NCI-H1930 (cell line): Measurements from ENCODE around the gene ZW10.
A peak's percentile ranks its signal among the peaks of the same experiment; 100 is the strongest.
"Not testable (repeated sequence)": the region's sequence is repeated elsewhere in the genome, so short reads cannot be mapped to it uniquely, and the experiment has no call there.

Source experiments
- DNase-seq, 2 experiments: peaks; one replicate each; lab custom pipeline; 2025; lab: John Stamatoyannopoulos, UW

Gene ZW10, protein sequence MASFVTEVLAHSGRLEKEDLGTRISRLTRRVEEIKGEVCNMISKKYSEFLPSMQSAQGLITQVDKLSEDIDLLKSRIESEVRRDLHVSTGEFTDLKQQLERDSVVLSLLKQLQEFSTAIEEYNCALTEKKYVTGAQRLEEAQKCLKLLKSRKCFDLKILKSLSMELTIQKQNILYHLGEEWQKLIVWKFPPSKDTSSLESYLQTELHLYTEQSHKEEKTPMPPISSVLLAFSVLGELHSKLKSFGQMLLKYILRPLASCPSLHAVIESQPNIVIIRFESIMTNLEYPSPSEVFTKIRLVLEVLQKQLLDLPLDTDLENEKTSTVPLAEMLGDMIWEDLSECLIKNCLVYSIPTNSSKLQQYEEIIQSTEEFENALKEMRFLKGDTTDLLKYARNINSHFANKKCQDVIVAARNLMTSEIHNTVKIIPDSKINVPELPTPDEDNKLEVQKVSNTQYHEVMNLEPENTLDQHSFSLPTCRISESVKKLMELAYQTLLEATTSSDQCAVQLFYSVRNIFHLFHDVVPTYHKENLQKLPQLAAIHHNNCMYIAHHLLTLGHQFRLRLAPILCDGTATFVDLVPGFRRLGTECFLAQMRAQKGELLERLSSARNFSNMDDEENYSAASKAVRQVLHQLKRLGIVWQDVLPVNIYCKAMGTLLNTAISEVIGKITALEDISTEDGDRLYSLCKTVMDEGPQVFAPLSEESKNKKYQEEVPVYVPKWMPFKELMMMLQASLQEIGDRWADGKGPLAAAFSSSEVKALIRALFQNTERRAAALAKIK

DNA sequence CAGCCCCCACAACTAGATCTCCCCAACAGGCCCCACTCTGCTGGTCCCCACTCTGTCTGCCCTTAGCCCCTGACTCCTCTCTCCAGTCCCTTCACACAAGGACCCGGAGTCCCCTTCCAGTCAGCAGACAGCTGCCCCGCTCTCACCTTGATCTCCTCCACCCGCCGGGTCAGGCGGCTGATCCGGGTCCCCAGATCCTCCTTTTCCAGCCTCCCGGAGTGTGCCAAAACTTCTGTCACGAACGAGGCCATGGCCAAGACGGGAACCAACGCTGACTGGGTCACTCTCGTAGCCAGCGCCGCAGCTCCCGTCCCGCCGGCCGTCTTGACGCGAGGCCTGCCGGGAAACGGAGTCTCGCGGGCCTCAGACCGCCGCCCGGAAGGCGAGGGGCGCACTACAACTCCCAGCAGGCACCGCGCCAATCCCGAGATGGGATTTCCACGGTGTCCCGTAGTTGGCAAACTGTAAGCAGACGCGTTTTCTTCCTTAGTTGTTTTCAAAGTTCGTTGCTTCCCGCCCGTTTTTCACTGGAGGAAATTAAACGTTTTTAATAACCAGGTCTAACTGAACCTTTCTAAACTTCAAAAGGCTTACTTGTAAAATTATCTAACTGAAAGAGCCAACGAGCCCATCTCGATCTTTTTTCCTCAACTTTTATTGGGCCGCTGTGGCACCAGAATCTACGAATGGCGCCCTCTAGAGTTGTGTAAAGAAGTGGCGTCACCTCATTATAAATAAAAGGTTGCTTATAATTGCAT lies at the start of gene ZW10:
TSS of gene ZW10 (minus strand) at position 277 of the 758 bp plus-strand sequence. CDS start at position 251, 26 bp downstream.
- DNase-seq = peak; percentile 81 to 93

DNA sequence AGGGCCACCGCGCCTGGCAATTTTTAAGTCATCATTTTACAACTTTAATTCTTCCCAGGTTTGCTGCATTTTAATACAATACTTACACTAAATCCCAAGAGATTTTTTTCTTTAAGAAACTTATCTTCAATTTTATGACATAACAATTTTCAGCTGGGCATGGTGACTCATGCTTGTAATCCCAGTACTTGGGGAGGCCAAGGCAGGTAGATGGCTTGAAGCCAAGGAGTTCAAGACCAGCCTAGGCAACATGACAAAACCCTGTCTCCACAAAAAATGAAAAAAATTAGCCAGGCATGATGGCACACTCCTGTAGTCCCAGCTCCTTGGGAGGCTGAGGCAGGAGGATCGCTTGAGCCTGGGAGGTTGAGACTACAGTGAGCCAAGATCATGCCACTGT lies 44.9 kb upstream of the ZW10 start:
- no peak for DNase-seq

DNA sequence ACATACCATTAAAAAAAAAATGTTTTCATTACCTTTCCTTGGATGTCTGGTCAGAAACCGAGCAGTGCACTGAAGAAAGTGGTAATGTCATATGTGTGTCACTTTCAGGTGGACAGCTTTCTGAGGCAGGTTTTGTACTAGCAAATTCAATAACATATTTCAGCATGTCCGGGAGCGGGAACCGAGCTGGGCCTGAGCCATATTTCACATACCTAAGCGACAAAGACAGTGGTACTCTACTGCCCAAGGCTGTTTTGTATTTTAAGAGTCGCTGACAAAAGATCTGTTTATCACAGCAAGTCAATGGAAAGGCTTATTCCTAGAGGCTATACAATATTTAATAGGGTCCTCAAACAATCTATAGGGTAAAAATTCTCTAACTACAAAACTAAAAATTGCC lies 44.1 kb upstream of the ZW10 start:
- DNase-seq = no peak

DNA sequence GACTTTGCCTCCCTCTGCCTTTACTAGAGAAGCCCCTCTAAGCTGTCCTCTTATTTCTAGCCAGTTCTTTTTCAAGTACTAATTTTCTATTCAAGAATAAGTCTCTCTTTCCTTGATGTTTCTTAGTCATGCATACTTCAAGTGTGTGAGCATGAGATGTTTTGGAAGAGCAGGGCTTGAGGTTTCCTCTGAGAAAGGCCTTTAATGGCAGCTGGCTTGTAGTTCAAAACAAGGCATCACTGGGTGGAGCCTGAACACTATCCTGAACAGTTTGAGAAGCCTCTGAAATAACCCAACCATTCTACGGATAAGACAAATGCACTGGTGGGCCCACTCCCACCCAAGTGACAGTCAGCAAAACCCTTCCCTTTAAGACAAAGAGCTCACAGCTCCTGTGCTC lies 43.7 kb upstream of the ZW10 start:
- no peak for DNase-seq

DNA sequence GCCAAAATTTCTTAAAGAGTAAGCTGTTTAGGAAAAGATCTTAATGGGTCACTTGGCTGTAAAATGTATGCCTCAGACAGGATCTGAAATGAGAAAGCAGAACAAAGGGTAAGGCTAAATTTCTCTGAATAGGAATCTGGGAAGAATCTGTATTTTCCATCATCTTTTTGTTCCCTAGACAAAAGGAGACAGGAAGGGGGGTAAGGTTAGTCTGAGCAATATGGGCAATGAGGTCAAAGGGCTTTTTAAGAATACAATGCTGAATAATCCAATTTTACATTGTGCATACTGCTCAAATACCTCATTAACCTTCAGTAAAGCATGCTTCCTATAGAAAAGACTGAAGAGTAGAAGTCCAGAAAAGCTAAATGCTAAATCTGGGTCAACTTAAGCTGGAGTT lies 40.7 kb upstream of the ZW10 start:
- no peak for DNase-seq

DNA sequence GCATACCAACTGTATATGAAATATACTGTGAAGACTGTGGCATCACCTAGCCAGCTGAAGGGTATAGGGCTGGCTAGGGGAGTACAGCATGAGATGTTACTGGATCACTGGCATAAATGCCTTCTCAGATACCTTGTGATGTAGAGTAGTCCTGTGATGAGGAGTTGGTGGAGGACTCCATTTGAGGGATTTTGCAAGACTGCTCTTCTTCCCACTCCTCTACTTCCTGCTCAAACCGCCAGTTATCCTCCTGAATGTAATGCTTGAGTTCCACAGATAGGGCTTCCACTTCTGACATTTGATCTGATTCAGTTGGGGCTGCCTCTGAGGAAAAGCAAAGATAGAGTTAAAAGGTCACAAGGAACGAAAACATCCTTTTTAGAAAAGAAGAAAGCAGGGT lies 35.4 kb upstream of the ZW10 start:
- DNase-seq = no peak

GRCh38 chr11:113806406-113806805 lies 32.9 kb upstream of the ZW10 start:
- DNase-seq = peak in 1 of 2 experiments; percentile 3

GRCh38 chr11:113805640-113806039 lies 32.1 kb upstream of the ZW10 start:
- DNase-seq = no peak

DNA sequence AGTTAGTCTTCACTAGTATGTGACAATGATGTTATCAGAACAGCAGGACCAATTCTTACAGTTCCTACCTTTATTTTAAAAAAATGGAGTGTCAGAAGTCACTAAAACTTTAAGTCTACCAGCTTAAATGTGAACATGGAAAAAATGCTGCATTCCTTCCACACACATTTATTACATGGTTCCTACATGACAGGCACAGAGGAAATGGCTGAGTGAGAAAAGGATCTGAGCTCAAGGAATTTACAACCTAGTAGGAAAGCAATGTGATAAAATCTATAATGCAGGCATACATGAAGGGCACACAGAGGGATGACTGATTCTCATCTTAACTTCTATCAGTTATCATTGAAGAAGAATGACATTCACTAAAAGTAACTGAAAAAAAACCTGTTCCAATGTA lies 29.1 kb upstream of the ZW10 start:
- DNase-seq = no peak

GRCh38 chr11:113796663-113797259 lies 23.3 kb upstream of the ZW10 start:
- DNase-seq = peak; percentile 3 to 24

- no peak for DNase-seq
Measured at GRCh38 chr11:113789675-113790320, 16.3 kb upstream of the ZW10 start.

DNA sequence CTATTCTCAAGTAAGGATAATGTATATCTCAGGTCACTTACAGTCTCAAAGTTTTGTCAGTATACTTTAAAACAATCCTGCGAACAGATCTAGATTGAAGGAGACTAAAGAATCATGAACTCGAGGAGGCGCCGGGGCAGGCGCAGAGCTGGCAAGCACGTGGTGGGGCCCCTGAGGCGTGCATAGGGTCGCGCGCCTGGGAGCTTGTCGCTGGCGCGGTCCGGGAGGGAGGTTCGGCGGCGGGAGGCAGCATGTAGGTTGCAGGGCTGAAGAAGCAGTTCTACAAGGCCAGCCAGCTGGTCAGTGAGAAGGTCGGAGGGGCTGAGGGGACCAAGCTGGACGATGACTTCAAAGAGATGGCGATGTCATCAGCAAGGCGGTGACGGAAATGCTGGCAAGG lies 15.5 kb upstream of the ZW10 start:
- DNase-seq = not testable (repeated sequence)

GRCh38 chr11:113782134-113782533 lies 8.6 kb upstream of the ZW10 start:
- no peak for DNase-seq

GRCh38 chr11:113781682-113782081 lies 8.2 kb upstream of the ZW10 start:
- no peak for DNase-seq

- DNase-seq = no peak
Measured at GRCh38 chr11:113779496-113779895, 6.0 kb upstream of the ZW10 start, which contains the start of gene CLDN25. Gene CLDN25, plus strand, starts transcription at chr11:113779796. Its CDS starts 0 bp downstream, at chr11:113779796.

GRCh38 chr11:113778111-113778910 lies 4.8 kb upstream of the ZW10 start:
- no peak for DNase-seq

- DNase-seq = no peak
Measured at GRCh38 chr11:113774174-113774503, 647 bp upstream of the ZW10 start.

GRCh38 chr11:113773092-113773415 lies 438 bp downstream of the ZW10 start:
- DNase-seq = no peak

- no peak for DNase-seq
Measured at GRCh38 chr11:113771964-113772363, 1.5 kb downstream of the ZW10 start.

DNA sequence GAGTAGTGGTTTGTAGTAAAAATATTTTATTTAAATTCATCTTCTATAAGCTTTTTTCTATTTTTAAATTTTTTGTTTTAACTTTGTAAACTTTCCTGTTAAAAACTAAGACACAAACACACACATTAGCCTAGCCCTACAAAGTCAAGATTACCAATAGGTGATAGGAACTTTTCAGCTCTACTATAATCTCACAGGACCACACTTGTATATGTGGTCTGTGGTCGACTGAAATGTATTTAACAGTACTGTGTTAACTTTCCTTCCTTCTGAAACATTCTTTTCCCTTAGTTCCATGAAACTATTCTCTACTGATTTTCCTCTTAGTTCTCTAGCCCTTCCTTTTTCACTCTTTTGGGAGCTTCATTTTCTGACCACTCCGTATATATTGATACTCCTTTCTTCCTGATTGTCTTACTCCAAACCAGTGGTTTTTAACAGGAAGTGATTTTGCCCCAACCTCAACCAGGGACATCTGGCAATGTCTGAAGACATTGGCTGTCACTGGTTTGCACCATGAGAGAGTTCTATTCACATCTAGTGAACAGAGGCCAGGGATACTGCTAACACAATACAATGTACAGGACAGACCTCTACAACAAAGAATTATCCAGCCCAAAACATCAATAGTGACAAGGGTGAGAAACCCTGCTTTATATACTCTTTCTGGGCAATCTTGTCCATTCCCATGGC lies 8.8 kb downstream of the ZW10 start:
- DNase-seq = no peak
